ENCODE measurements around the gene HCN2. TPM values are rescaled to one million over a fixed set of nuclear protein-coding genes. Genes with fewer than 3 reads are reported as not detected.

Gene HCN2
- total RNA-seq, 1 experiment from 2014 or later, result 1.5 TPM

GRCh38 chr19:610801-611480 is 21.3 kb downstream of the HCN2 start:
- Histone ChIP-seq H3K27me3 (ENCODE audit: insufficient read depth, low read depth) (no peaks in the 10 kb centered on the region), H3K4me3 (no peak overlapping the region), H3K27ac (no peak overlapping the region), H3K79me2 (ENCODE audit: low read depth) (no peaks in the 10 kb centered on the region), H3K4me2 (no peak overlapping the region), H3K36me3 (ENCODE audit: low read depth) (no peaks in the 10 kb centered on the region), H3F3A (ENCODE audit: insufficient read depth, low read depth) (no peaks in the 10 kb centered on the region; the same call in 1 of the 2 replicates), H2AFZ (no peak overlapping the region), H3K9me3 (ENCODE audit: insufficient read depth, low read depth) (no peaks in the 10 kb centered on the region), H3K9me2 (ENCODE audit: insufficient read depth) (no peaks in the 10 kb centered on the region), H3K4me1 (replicated peaks; ENCODE audit: insufficient read depth) (no peaks in the 10 kb centered on the region), H4K20me1 (ENCODE audit: insufficient read depth) (no peaks in the 10 kb centered on the region)
- BruUV-seq (replicated peaks), result no TSS peak
- DNase-seq, result no peak
- ChIA-PET POLR2A (ENCODE audit: unreplicated experiment) (interaction anchor here (0.6 kb wide), 1 partner anchor 150 kb away, joined by 6 read pairs; no protein-coding TSS in a partner anchor), CTCF (no interaction called here)
- intact Hi-C loops (cut with micrococcal nuclease; ENCODE audit: unreplicated experiment), result no loop called here
- TF ChIP-seq CTCF (conservative IDR thresholded peaks at IDR 0.05) (no peak), EZH2 (IDR thresholded peaks at IDR 0.05; ENCODE audit: low read depth) (no peak)

DNA sequence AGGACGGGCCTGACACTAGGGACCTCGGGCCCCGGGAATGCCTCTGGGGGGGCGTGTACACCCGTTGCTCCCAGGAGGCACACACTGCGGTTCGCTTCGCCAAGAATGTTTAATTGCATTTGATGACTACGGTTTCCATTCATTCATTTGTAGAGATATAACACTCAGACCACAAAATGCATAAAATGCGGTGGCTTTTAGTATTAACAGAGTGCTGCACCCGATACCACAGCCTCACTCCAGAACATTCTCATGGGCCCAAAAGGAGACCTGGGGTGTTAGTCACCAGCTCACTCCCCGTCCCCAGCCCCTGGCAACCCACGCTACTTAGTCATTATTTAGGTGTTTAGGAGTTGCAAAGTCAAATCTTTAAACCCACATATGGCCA is 21.8 kb downstream of the HCN2 start:
- ChIA-PET POLR2A (ENCODE audit: unreplicated experiment) (no interaction called here), CTCF (no interaction called here)
- no TSS peak for BruUV-seq (replicated peaks)
- Histone ChIP-seq H3K4me2 (no peak overlapping the region), H4K20me1 (ENCODE audit: insufficient read depth) (no peaks in the 10 kb centered on the region), H3K79me2 (ENCODE audit: low read depth) (no peaks in the 10 kb centered on the region), H3K27ac (no peak overlapping the region), H3K36me3 (ENCODE audit: low read depth) (no peaks in the 10 kb centered on the region), H3K9me3 (ENCODE audit: insufficient read depth, low read depth) (no peaks in the 10 kb centered on the region), H3K4me1 (replicated peaks; ENCODE audit: insufficient read depth) (no peaks in the 10 kb centered on the region), H3K27me3 (ENCODE audit: insufficient read depth, low read depth) (no peaks in the 10 kb centered on the region), H3K9me2 (ENCODE audit: insufficient read depth) (no peaks in the 10 kb centered on the region), H3F3A (ENCODE audit: insufficient read depth, low read depth) (no peaks in the 10 kb centered on the region; the same call in 1 of the 2 replicates), H3K4me3 (no peak overlapping the region), H2AFZ (no peak overlapping the region)
- intact Hi-C loops (cut with micrococcal nuclease; ENCODE audit: unreplicated experiment), result no loop called here
- no peak for DNase-seq
- TF ChIP-seq EZH2 (IDR thresholded peaks at IDR 0.05; ENCODE audit: low read depth), result no peak

DNA sequence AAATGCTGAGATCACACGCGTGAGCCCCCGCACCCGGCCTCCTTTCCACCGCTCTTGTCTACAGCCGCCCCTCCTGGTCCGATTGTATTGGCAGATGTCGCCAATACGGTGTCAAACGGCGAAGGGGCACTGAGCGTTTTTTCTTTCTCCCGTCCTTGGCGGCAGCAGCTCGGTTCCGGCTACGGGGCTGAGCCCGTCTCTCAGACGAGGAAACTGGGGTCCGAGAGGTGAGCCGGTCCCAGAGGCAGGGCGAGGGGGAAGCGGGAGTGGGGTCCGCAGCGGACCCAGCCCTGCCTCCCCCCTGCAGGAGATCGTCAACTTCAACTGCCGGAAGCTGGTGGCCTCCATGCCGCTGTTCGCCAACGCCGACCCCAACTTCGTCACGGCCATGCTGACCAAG is 23.3 kb downstream of the HCN2 start:
- no peak overlapping the region for H3K4me2 ChIP-seq
- TF ChIP-seq EZH2 (IDR thresholded peaks at IDR 0.05; ENCODE audit: low read depth) (no peak), CTCF (conservative IDR thresholded peaks at IDR 0.05) (no peak)
- no peaks in the 10 kb centered on the region for H3K9me2 ChIP-seq (ENCODE audit: insufficient read depth)
- no peak overlapping the region for H3K4me3 ChIP-seq
- no peaks in the 10 kb centered on the region; the same call in 1 of the 2 replicates for H3F3A ChIP-seq (ENCODE audit: insufficient read depth, low read depth)
- intact Hi-C loops (cut with micrococcal nuclease; ENCODE audit: unreplicated experiment), result no loop called here
- no peaks in the 10 kb centered on the region for H4K20me1 ChIP-seq (ENCODE audit: insufficient read depth)
- no peak overlapping the region for H3K27ac ChIP-seq
- no peaks in the 10 kb centered on the region for H3K9me3 ChIP-seq (ENCODE audit: insufficient read depth, low read depth)
- H3K36me3 ChIP-seq (ENCODE audit: low read depth), result no peaks in the 10 kb centered on the region
- no peaks in the 10 kb centered on the region for H3K79me2 ChIP-seq (ENCODE audit: low read depth)
- no TSS peak for BruUV-seq (replicated peaks)
- no peak for DNase-seq
- H3K4me1 ChIP-seq (replicated peaks; ENCODE audit: insufficient read depth), result no peaks in the 10 kb centered on the region
- H3K27me3 ChIP-seq (ENCODE audit: insufficient read depth, low read depth), result no peaks in the 10 kb centered on the region
- POLR2A ChIA-PET (ENCODE audit: unreplicated experiment), result no interaction called here
- H2AFZ ChIP-seq, result no peak overlapping the region
- CTCF ChIA-PET, result no interaction called here

Data from PC-9 (cell line).